GM19099 (cell line): Measurements from ENCODE around the gene ATXN1.

Source experiments
- POLR2A ChIP-seq: IDR thresholded peaks from 3 replicates; pipeline ENCODE4 v1.6.1; 2011; ENCODE audit warnings: low read depth; ENCODE audit not compliant: insufficient read length; ENCODE audit errors: extremely low read depth

ATXN1 gene

DNA sequence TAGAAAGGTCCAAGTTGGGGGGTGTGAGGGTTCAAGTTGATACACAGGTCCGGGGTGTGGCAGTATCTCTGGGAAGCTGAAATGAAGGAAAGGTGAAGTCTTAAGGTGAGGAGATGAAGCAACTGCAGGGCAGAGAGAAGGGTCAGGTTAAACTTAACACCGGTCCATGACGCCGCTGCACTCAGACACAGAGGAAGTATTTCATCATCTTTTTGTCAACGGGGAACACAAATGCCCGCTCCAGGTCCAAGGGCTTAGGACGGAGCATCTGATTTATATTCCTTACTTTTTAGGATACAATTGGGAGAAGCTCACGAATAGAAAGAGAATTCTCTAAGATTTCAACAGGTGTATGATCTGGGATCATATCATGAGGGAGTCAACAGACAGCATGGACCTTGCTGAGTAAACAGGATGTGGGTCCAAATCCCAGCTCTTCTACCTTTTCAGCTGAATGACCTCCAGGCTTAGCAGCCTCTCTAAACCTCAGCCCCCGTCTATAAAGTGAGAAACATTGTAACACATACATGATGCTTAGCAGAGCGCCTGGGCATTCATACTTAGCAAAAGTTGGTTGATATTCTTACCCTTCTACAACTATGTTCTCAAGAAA is 197.5 kb downstream of the ATXN1 start:
- TF ChIP-seq POLR2A: no peak

DNA sequence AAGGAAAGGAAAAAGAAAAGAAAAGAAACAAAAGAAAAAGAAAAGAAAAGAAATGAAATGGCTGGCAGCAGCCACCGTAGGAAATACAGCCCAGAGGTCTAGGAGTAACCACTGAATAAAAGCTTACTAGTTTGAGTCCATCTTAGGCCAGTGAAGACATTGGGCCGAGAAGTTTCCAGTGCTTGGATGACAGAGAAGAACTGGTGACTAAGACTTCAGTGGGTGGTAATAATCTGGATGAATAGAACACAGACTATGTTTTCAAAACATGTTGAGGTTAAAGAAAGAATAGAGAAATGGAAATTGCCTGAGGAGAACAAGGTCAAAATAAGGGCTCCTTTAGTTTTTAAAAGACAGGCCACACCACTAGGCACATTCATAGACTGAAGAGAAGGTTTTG is 198.8 kb downstream of the ATXN1 start:
- TF ChIP-seq POLR2A: no peak

DNA sequence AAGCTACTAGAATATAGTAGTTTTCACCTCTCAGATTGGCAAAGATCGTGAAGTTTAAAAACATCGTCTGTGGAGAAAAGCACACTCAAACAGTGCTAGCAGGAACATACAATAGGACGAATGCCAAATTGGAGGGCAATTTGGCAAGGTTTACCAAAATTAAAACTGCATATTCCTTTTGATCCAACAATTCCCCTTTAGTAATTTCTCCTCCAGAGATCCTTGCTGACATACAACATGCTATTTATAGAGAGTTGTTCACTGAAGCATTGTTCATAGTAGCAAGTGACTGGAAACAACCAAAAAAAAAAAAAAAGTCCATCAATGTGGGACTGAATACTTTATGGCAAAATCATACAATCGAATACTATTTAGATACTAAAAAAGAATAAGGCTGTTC is 202.2 kb downstream of the ATXN1 start:
- no peak for TF ChIP-seq POLR2A

DNA sequence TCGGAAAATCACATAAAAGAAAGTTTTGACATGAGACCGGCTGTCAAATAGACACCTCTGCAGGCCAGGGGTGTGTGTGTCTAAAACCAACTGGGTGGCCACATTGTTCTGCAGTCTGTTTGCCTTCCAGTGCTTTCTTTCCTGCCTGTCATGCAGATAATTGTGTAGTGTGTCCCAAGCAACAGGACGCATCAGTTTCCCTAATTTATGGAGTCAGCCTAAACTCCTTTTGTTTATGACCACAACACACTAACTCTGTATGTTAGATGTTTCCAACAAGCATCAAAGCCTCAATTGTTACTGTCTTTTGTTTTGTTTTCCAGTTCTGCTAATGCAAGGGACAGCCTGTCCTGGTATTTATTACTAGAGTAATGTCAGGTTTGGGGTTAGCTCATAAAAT is 205.7 kb downstream of the ATXN1 start:
- no peak for TF ChIP-seq POLR2A

DNA sequence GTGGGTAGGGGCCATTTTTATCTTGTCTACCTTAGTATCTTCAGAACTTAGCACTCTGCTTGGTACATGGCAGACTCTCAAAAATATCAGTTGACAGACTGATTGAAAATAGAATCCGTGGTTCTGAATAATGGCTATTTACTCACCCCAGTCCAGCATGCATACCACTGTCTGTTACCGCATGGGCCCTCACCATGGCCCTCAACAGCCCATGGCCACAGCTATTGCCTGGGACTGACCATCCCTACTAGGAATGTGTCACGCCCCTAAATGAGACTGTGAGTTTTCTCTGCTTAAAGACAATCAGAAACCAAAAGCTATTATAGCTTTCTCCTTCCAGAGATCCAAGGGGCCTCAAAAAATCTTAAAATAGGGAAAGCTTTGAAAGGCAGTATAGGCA is 207.7 kb downstream of the ATXN1 start:
- TF ChIP-seq POLR2A: no peak

DNA sequence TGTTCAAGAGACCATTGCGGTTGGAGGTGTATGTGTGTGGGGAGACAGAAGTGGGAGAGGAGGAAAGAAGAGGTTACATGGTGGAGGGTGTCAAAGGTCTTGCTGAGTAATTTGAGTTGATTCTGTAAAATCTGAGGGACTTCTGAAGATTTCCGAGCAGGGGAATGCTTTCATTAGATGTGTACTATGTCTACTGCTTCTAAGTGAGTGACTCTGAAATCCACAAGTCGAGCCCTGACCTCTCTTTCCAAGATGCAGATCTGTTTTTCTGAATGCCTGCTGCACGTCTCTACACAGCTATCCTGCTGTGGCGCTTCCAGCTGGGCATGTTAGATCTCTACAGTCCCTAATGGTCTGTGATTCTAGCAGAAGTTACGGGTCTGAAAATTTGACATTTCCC is 209.8 kb downstream of the ATXN1 start:
- TF ChIP-seq POLR2A: no peak

DNA sequence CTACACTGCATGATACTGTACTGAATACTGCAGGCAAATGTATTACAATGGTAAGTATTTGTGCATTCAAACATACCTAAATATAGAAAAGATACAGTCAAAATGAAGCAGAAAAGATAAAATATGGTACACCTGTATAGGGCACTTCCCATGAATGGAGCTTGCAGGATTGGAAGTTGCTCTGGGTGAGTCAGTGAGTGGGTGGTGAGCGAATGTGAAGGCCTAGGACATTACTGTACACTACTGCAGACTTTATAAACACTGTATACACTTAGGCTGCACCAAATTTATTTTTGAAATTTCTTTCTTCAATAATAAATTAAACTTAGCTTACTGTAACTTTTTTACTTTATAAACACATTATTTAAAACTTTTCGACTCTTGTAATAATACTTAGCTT is 213.1 kb downstream of the ATXN1 start:
- no peak for TF ChIP-seq POLR2A

DNA sequence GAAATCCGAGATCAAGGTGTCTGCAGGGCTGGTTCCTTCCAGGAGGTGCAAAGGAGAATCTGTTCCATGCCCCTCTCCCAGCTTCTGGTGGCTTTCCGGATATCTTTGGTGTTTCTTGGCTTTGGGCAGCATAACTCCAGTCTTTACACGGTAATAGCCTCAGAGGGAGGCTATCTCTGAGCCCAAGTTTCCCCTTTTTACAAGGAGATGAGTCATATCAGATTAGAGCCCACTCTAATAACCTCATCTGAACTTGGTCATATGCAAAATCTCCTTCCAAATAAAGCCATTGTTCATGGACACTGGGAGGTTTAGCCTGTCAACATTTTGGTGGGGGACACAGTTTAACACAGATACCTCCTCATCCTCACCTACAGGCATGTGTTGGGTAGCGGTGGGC is 213.7 kb downstream of the ATXN1 start:
- TF ChIP-seq POLR2A: no peak

DNA sequence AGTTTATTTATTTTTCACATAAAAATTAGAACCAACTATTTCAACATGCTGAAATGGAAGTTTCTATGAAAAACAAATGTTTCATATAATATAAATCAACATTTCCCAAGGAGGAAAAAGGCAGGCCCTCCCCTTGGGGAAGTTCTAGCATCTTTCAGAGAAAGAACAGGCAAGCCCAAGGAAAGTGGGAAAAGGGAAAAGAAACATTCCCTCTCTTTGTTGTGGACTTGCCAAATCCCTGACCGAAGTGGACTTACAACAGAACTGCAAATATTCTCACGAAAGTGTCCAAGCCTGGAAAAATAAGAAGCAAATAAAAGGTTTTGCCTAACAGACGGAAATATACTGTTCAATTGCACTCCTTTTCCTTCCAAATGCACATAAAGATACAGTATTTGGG is 214.4 kb downstream of the ATXN1 start:
- TF ChIP-seq POLR2A: no peak

DNA sequence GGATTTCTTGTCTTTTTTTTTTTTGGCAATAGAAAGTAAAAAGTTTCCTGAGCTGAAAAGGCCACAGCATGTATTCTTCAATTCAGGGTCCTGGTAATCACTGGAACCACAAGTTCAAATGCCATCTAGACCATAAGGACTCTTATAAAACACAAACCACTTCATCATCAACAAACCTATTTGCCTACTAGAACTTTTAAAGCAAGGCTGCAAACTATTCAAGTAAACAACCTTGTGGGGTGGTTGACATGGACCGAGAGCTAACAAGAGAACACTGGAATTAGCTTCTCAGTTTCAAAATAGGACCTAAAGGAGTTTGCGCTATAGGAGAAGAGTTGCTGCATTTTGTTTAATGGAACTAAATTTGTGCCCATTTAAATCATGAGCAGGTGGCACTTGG is 215.9 kb downstream of the ATXN1 start:
- no peak for TF ChIP-seq POLR2A

DNA sequence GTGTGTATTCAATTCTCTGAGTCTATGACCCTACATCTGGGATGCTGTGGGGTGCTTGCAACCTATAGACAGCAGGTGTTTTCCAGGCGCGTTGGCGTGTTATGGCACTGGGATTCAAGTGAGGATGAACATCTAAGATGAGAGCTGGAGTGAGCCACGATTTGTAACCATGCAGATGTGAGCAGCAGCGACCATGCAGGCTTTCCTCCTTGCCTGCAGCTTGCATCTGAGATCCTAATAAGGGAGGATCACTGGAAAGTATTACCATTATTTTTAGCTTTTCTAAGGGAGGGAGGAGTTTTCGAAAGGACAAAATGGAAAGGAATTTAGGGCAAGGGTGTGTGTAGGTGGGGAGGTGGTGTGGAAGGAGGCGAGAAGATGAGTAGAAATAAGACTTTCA is 216.7 kb downstream of the ATXN1 start:
- no peak for TF ChIP-seq POLR2A

DNA sequence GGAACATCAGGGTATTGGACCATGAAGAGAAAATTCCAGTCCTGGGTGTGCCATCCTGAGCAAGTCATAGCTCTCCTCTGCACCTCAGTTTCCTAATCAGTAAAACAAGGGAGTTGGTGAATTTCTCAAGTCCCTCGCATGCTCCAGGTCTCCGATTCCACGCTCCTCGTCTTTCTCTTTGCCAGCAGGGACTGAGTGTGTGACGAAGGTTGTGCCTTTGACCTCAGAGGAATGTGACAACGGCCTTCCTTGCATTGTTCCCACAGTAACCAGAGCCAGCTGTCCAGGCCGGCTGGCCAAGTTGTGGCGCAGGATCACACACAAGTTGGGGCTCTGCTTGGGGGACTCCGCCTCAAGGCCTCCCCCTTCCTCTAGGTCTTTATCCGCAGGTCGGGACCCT is 217.3 kb downstream of the ATXN1 start:
- no peak for TF ChIP-seq POLR2A

DNA sequence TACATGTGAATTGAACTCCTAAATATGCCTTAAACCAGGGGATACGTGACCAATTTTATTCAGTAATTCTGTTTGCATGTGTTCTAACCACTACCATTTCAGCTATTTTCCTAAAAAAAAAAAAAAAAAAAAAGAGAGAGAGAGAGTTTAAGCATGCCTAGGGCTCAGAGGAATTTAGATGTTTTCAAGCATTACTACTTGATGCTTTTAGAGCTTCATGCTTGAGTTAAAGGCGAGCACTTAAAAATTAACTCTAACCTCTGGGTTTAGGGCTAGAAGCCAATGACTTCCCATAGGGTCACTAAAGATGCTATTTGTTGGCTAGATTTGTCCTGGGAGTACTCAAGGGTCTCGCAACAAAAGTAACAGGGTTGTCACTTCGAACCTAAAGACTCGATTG is 217.7 kb downstream of the ATXN1 start:
- TF ChIP-seq POLR2A: no peak

DNA sequence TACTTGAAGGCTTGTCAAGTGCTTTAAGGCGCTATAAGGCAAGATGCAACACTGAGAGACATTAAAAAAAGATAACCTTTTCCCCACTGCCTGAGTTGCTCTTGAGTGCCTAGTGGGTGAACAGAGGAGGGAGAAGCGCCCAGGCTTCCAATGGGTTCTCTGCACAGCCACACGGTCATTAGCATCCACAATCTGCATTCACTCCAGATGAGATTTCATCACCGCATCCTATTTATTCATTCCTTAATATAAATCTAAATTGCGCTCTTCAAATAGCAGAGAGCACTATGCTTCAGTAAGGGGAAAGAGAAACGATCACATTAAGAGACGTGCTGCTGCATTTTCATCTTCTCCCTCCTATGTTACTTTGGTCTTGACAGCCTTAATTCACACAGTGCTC is 219.2 kb downstream of the ATXN1 start:
- TF ChIP-seq POLR2A: no peak

DNA sequence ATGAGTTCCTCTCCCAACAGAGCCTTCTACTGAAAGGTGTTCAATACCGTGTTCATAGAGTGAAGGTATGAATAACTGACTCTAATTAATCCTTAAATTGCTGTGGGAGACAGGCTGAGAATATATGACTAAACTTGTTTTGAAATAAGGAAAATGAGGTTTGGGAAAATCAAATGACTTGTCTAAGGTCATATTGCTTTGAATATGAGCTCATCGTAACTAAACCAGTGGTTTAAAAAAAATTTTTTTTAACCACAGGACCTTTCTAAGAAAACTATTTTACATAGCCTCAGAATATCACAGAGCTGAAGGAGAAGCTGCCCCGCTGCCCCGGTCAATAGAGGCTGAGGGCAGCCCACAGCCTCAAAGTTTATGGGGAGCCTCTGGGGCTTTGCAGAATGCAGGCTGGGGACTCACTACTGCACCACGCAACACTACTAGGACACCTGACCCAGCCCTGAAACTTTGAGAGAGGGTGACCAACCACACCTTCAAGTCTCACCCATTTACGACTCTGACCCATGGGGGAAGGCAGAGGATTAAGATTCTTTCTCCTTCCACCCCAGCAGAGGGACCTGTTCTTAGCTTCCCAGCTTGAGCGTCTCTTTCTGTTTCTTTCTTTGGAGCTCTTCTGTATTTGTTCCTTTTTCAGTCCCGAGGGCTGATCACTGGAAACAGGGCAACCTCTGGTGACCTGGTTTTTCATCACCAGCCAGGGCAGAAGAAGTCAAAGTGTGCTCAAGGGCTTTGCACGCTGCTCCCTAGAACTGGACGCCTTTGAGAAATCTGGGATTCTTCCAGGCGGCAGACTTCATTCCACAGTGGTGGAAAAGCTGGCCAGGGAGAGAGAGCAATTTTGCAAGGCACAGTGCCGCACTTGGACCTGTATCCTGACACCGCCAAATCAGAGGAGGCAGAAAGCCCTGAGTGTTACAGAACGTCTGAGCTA is 220.2 kb downstream of the ATXN1 start:
- no peak for TF ChIP-seq POLR2A
